ENCODE results near the gene MARVELD1.

DNA sequence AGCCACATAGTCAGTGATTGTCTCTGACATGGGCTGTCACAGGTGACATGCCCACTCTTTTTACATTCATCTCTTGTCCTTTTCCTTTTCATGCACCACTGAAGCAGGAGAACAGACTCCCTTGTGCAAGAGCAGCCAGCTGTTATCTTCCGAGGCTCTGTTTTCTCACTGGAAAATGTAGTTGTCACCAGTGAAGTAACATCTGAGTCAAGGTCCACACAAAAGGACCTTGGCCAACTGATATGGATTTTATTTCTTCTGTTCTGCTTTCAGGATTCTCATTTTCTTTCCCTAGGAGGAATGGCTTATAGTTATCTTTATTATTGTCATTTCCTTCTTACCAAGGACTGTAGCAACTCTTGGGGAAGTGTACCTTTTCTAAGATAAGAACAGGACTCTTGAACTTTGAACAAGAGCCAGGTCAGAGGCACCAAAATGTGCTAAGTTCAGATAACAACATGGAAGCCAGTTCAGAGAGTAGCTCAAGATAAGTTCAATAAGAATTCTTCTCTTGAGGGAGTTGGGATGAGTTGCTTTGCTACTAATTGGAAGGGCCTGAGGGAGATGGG, 49.2 kb upstream of the MARVELD1 start:
- TF ChIP-seq, protein P1, sequence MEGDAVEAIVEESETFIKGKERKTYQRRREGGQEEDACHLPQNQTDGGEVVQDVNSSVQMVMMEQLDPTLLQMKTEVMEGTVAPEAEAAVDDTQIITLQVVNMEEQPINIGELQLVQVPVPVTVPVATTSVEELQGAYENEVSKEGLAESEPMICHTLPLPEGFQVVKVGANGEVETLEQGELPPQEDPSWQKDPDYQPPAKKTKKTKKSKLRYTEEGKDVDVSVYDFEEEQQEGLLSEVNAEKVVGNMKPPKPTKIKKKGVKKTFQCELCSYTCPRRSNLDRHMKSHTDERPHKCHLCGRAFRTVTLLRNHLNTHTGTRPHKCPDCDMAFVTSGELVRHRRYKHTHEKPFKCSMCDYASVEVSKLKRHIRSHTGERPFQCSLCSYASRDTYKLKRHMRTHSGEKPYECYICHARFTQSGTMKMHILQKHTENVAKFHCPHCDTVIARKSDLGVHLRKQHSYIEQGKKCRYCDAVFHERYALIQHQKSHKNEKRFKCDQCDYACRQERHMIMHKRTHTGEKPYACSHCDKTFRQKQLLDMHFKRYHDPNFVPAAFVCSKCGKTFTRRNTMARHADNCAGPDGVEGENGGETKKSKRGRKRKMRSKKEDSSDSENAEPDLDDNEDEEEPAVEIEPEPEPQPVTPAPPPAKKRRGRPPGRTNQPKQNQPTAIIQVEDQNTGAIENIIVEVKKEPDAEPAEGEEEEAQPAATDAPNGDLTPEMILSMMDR (IDR thresholded peaks at IDR 0.05; ENCODE audit: low read depth, low read length), result no peak
- TF ChIP-seq EZH2phosphoT487 (IDR thresholded peaks at IDR 0.05; ENCODE audit: low read depth), result no peak
